ENCODE data around the gene SLC25A38. TPM values are rescaled to one million over a fixed set of nuclear protein-coding genes. Genes with fewer than 3 reads are reported as not detected.

Gene SLC25A38
- total and polyA plus RNA-seq, 9 of the 15 experiments (the other 6 are each of a cell fraction or from before 2014, with no cell fraction given): 13.5 to 51.1 (median 30.6) TPM

- 91% methylated on average over 4 of the region's 4 CpGs for WGBS (ENCODE audit: insufficient coverage, low coverage, missing lambda C conversion rate)
- in situ Hi-C loops (cut with MboI): no loop called here
- no peak overlapping the region for H3K4me2 ChIP-seq (ENCODE audit: insufficient read depth, low read length)
- no peak overlapping the region for H2AFZ ChIP-seq (ENCODE audit: low read depth, low read length)
- H4K20me1 ChIP-seq (replicated peaks; ENCODE audit: control insufficient read depth, insufficient read depth, low read length): no peaks in the 10 kb centered on the region
- intact Hi-C loops (cut with micrococcal nuclease): no loop called here
- no peaks in the 10 kb centered on the region for H3K27me3 ChIP-seq (ENCODE audit: control insufficient read depth in 2 of 2, insufficient read depth in 2 of 2, low read length in 2 of 2)
- FAIRE-seq (no peak), ATAC-seq (peak; percentile 72), DNase-seq (ENCODE audit: extremely low read depth in 1 of 4, low spot score in 3 of 4) (peak in 1 of 4 experiments; percentile 32)
- ChIA-PET CTCF (ENCODE audit: low intra/inter-chr PET ratio) (no interaction called here), POLR2A (interaction anchor here (1.6 to 6.7 kb wide), 4 partner anchors 8 to 15 kb away, joined by 5 to 45 read pairs (median 20); partner anchors contain the start of gene RPSA)
- no TSS peak for BruUV-seq (replicated peaks)
- H3K9ac ChIP-seq (ENCODE audit: insufficient read depth in 1 of 2, low read depth in 2 of 2, low read length in 2 of 2): no peak overlapping the region
- no peaks in the 10 kb centered on the region for H3K9me3 ChIP-seq (replicated peaks; ENCODE audit: control insufficient read depth, insufficient read depth, low read depth, low read length)
- no peaks in the 10 kb centered on the region for H3K9me1 ChIP-seq (ENCODE audit: control insufficient read depth, insufficient read depth, low read length)
- no peak overlapping the region for H3K4me3 ChIP-seq
- no peaks in the 10 kb centered on the region for H3K4me1 ChIP-seq (replicated peaks in 1 of 2; ENCODE audit: control insufficient read depth in 2 of 2, insufficient read depth in 2 of 2, low read length in 2 of 2)
- no peaks in the 10 kb centered on the region for H3K79me2 ChIP-seq (ENCODE audit: control insufficient read depth, insufficient read depth, low read length)
- peaks cover 50% of the 10 kb centered on the region for H3K36me3 ChIP-seq (ENCODE audit: control insufficient read depth, insufficient read depth, low read length)
- no peak overlapping the region for H3K27ac ChIP-seq (ENCODE audit: extremely low read depth, low read depth, low read length)
- TF ChIP-seq SRSF9 (IDR thresholded peaks at IDR 0.05; ENCODE audit: borderline replicate concordance, low read depth, low read length) (no peak), ATF4 (CRISPR knock-in tag; IDR thresholded peaks at IDR 0.05) (no peak), RAD21 (CRISPR knock-in tag; conservative IDR thresholded peaks at IDR 0.05 in 1 of 2, IDR thresholded peaks at IDR 0.05 in 1 of 2) (peak in 1 of 2 experiments; percentile 53; a peak in 2 of 4 replicates), RFX7 (CRISPR knock-in tag; IDR thresholded peaks at IDR 0.05) (no peak), ZNF408 (CRISPR knock-in tag; IDR thresholded peaks at IDR 0.05; ENCODE audit: low read depth) (no peak), CTCF (IDR thresholded peaks at IDR 0.05 in 2 of 3, conservative IDR thresholded peaks at IDR 0.05 in 1 of 3; ENCODE audit: insufficient read depth in 2 of 3, low read depth in 1 of 3, low read length in 3 of 3) (peak; percentile 19 to 40 (median 22); a peak in 2 of 6 replicates), ZNF561 (CRISPR knock-in tag; conservative IDR thresholded peaks at IDR 0.05) (no peak), KLF10 (CRISPR knock-in tag; IDR thresholded peaks at IDR 0.05) (no peak), ETV5 (CRISPR knock-in tag; IDR thresholded peaks at IDR 0.05; ENCODE audit: low read depth) (no peak), RNF2 (IDR thresholded peaks at IDR 0.05) (no peak), TEAD1 (CRISPR knock-in tag; IDR thresholded peaks at IDR 0.05) (no peak), ZNF316 (IDR thresholded peaks at IDR 0.05) (peak; percentile 44; the same call in 1 of the 2 replicates), NCOA2 (IDR thresholded peaks at IDR 0.05; ENCODE audit: partially characterized antibody in 2 of 2) (no peak), TRIM25 (IDR thresholded peaks at IDR 0.05; ENCODE audit: borderline replicate concordance) (no peak), NCOA1 (IDR thresholded peaks at IDR 0.05; ENCODE audit: low read depth) (no peak), NR1H2 (CRISPR knock-in tag; IDR thresholded peaks at IDR 0.05) (no peak), KLF6 (CRISPR knock-in tag; IDR thresholded peaks at IDR 0.05; ENCODE audit: borderline replicate concordance) (no peak), TFE3 (CRISPR knock-in tag; IDR thresholded peaks at IDR 0.05) (no peak)
These were observed 15.5 kb downstream of the SLC25A38 start for GRCh38 chr3:39398700-39399099.

All from K562 (cell line).